ENCODE results near the gene SLC25A41. TPM values are rescaled to one million over a fixed set of nuclear protein-coding genes. Genes with fewer than 3 reads are reported as not detected.

The SLC25A41 gene
- total and polyA plus RNA-seq, 2 of the 8 experiments (the other 6 are each of a cell fraction or from before 2014, with no cell fraction given): 0.50 TPM; not detected in 1

GRCh38 chr19:6451583-6452222 lies 18.1 kb upstream of the SLC25A41 start (continued):
- TF ChIP-seq GABPA (IDR thresholded peaks at IDR 0.05; ENCODE audit: borderline replicate concordance, insufficient read depth, low read length) (no peak), TAF7 (optimal IDR thresholded peaks at IDR 0.05; ENCODE audit: borderline replicate concordance, low read depth, low read length) (no peak), BRCA1 (IDR thresholded peaks at IDR 0.05; ENCODE audit: low read depth, low read length) (no peak), RXRA (IDR thresholded peaks at IDR 0.05; ENCODE audit: insufficient read depth, low read depth, low read length) (no peak), ATF2 (IDR thresholded peaks at IDR 0.05; ENCODE audit: low read length) (no peak), CHD7 (IDR thresholded peaks at IDR 0.05; ENCODE audit: insufficient replicate concordance, low read length) (no peak)

Data from H1 (cell line).